ENCODE data around the gene PALB2. TPM values are rescaled to one million over a fixed set of nuclear protein-coding genes. Genes with fewer than 3 reads are reported as not detected.

PALB2 gene
- polyA plus RNA-seq, 2 of the 4 experiments (the other 2 are of a cell fraction), result 13.9 to 17.4 TPM

DNA sequence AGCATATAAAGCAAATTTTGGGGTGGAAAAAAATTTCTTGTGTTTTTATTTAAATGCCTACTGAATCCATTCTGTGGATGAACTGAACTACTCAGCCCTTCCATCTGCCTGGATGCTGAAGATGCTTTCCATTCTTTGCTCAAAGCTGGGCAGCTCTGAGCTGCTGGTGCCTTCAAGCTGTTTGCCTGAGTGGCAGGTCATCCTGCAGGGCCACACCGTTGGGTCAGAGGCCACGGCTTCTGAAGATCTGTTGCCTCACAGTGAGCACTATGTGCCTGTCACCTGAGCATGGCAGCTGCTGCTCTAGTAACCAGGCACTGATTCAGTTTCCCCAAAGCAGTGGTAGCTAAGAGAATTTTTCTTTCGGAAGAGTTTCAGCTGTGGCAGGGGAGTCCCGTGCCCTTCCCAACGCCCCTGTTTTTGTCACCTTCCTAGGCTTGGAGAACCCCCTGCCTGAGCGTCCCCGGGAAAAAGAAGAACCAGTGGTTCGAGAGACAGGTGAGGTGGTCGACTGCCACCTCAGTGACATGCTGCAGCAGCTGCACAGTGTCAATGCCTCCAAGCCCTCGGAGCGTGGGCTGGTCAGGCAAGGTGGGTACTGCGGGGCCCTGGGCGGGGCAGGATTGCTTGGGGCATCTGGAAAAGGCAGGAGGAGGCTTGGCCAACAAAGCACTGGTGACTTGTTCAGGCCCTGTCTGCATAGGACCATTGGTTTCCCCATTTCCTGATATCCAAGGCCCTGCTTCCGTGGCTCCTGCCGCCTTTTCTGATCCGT is 46.1 kb upstream of the PALB2 start (continued):
- no peak for TF ChIP-seq POLR2AphosphoS2 (conservative IDR thresholded peaks at IDR 0.05; ENCODE audit: low read length)
- no peak for TF ChIP-seq HOXA7 (CRISPR knock-in tag; IDR thresholded peaks at IDR 0.05)
- no peak for TF ChIP-seq CEBPB (IDR thresholded peaks at IDR 0.05)

DNA sequence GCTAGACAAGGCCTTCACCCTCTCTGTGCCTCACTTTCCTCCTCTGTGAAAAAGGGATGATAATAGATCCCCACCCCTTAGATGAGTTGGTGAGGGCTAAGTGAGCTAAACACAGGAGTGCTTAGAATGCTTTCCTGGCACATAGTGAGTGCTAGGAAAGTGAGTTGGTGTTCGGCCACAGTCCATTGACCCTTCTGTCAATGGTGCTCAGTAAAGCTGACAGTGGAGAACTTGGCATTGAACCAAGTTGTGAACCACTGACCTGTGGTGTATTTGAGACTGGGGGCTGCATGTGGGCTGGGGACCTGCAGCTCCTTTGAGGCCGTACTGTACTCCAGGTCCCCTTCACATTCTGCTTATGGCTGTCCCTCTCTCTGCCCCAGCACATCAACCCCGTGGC is 42.4 kb upstream of the PALB2 start:
- H3K27ac ChIP-seq, result no peak overlapping the region
- H3K4me2 ChIP-seq, result no peak overlapping the region
- no peak for FAIRE-seq
- TF ChIP-seq ZC3H11A (IDR thresholded peaks at IDR 0.05) (no peak), GATA3 (IDR thresholded peaks at IDR 0.05; ENCODE audit: borderline replicate concordance) (no peak), ZNF302 (CRISPR knock-in tag; IDR thresholded peaks at IDR 0.05) (no peak), HOXA7 (CRISPR knock-in tag; IDR thresholded peaks at IDR 0.05) (no peak), RNF2 (IDR thresholded peaks at IDR 0.05; ENCODE audit: borderline replicate concordance, low read depth) (no peak), MYC (IDR thresholded peaks at IDR 0.05; ENCODE audit: borderline replicate concordance, low read length) (no peak), MAFK (IDR thresholded peaks at IDR 0.05; ENCODE audit: partially characterized antibody) (no peak), EP300 (IDR thresholded peaks at IDR 0.05) (no peak)
- TF ChIP-seq, protein P1, sequence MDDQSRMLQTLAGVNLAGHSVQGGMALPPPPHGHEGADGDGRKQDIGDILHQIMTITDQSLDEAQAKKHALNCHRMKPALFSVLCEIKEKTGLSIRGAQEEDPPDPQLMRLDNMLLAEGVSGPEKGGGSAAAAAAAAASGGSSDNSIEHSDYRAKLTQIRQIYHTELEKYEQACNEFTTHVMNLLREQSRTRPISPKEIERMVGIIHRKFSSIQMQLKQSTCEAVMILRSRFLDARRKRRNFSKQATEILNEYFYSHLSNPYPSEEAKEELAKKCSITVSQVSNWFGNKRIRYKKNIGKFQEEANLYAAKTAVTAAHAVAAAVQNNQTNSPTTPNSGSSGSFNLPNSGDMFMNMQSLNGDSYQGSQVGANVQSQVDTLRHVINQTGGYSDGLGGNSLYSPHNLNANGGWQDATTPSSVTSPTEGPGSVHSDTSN (IDR thresholded peaks at IDR 0.05), result no peak
- TF ChIP-seq, protein P2, sequence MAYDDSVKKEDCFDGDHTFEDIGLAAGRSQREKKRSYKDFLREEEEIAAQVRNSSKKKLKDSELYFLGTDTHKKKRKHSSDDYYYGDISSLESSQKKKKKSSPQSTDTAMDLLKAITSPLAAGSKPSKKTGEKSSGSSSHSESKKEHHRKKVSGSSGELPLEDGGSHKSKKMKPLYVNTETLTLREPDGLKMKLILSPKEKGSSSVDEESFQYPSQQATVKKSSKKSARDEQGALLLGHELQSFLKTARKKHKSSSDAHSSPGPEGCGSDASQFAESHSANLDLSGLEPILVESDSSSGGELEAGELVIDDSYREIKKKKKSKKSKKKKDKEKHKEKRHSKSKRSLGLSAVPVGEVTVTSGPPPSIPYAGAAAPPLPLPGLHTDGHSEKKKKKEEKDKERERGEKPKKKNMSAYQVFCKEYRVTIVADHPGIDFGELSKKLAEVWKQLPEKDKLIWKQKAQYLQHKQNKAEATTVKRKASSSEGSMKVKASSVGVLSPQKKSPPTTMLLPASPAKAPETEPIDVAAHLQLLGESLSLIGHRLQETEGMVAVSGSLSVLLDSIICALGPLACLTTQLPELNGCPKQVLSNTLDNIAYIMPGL (CRISPR knock-in tag; IDR thresholded peaks at IDR 0.05; ENCODE audit: borderline replicate concordance), result no peak
- H3K9me3 ChIP-seq, result no peaks in the 10 kb centered on the region
- ATAC-seq, result no peak
- ChIA-PET CTCF (interaction anchor here (1.0 to 1.4 kb wide), 3 partner anchors 9 to 354 kb away, joined by 3 to 4 read pairs (median 3); partner anchors contain the start of genes DCTN5 and PALB2), POLR2A (no interaction called here)
- WGBS (ENCODE audit: missing lambda C conversion rate), result 90% methylated on average over 3 of the region's 3 CpGs
- H3K4me3 ChIP-seq, result no peak overlapping the region
- peaks cover 24% of the 10 kb centered on the region for H3K4me1 ChIP-seq
- DNase-seq (ENCODE audit: low read depth in 1 of 2, low spot score in 1 of 2), result no peak

DNA sequence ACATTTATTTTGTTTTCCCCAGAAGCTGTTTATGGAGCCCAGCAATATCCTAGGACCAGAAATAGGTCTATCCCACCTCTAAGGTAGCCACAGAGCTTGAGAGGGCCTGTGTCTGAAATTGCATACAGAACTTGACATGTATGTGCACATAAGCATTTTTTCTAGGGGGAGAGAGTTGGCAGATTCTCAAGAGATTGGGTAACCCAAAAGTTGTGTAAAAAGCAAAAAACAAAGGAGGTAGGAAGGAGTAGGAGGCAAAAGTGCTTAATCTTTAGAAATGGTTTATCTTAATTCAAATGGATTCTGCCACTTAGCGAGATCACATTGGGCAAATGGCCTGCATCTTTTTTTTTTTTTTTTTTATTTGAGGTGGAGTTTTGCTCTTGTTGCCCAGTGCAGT is 41.1 kb upstream of the PALB2 start:
- Histone ChIP-seq H3K4me3 (no peak overlapping the region), H3K9me3 (no peaks in the 10 kb centered on the region), H3K27ac (no peak overlapping the region), H3K4me1 (peaks cover 27% of the 10 kb centered on the region), H3K4me2 (no peak overlapping the region)
- no peak for TF ChIP-seq POLR2AphosphoS2 (conservative IDR thresholded peaks at IDR 0.05; ENCODE audit: low read length)
- no peak for TF ChIP-seq RARB (CRISPR knock-in tag; IDR thresholded peaks at IDR 0.05)
- no peak for TF ChIP-seq RCOR1 (IDR thresholded peaks at IDR 0.05; ENCODE audit: low read depth, low read length)
- TF ChIP-seq, protein P3, sequence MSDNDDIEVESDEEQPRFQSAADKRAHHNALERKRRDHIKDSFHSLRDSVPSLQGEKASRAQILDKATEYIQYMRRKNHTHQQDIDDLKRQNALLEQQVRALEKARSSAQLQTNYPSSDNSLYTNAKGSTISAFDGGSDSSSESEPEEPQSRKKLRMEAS (IDR thresholded peaks at IDR 0.05), result no peak
- TF ChIP-seq JUNB (IDR thresholded peaks at IDR 0.05), result no peak
- TF ChIP-seq NR3C1 (IDR thresholded peaks at IDR 0.05), result no peak
- no peak for TF ChIP-seq EP300 (IDR thresholded peaks at IDR 0.05)
- no peak for TF ChIP-seq KDM5A (IDR thresholded peaks at IDR 0.05)
- TF ChIP-seq, protein P4, sequence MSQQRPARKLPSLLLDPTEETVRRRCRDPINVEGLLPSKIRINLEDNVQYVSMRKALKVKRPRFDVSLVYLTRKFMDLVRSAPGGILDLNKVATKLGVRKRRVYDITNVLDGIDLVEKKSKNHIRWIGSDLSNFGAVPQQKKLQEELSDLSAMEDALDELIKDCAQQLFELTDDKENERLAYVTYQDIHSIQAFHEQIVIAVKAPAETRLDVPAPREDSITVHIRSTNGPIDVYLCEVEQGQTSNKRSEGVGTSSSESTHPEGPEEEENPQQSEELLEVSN (IDR thresholded peaks at IDR 0.05; ENCODE audit: borderline replicate concordance, low read depth), result no peak
- no peak for TF ChIP-seq FOSB (CRISPR knock-in tag; IDR thresholded peaks at IDR 0.05)
- no peak for TF ChIP-seq SMC3 (IDR thresholded peaks at IDR 0.05)
- no peak for TF ChIP-seq EHMT2 (IDR thresholded peaks at IDR 0.05; ENCODE audit: low read depth)
- TF ChIP-seq FOXS1 (CRISPR knock-in tag; IDR thresholded peaks at IDR 0.05), result no peak
- DNase-seq (ENCODE audit: low read depth in 1 of 2, low spot score in 1 of 2), result no peak
- ChIA-PET POLR2A (no interaction called here), CTCF (interaction anchor here (1.4 kb wide), 1 partner anchor 10 kb away, joined by 4 read pairs; no protein-coding TSS in a partner anchor)
- 94% methylated on average over 1 of the region's 1 CpG for WGBS (ENCODE audit: missing lambda C conversion rate)
- no peak for ATAC-seq
- FAIRE-seq, result no peak

Measured in A549 (cell line).